Pancreas (tissue), 10 donors: ENCODE results near the gene CCNF. TPM values are rescaled to one million over a fixed set of nuclear protein-coding genes. Genes with fewer than 3 reads are reported as not detected.

ENCODE experiments used
- ATAC-seq, 4 donors: fragments of 200-7000 bp; cut with Tn5 transposase; one replicate each; pipeline versions ENCODE4 v1.8.0 to v1.9.1; 2020; ENCODE audit warnings: mild to moderate bottlenecking in 4 of 4, moderate library complexity in 4 of 4
- DNase-seq, 6 donors: peaks; one replicate each; pipeline ENCODE4 v3.0.0-alpha.2; 2020
- FAIRE-seq: peaks from 2 replicates; lab custom pipeline; 2012; peaks lifted over from hg19 to GRCh38; lab: Jason Lieb, UNC
- H3K27ac ChIP-seq, 4 donors: fragments of 200-600 bp; sonication (generic); 1 replicate in 3 of 4; 2 replicates in 1 of 4; pipeline versions ENCODE4 v1.5.0 to v1.8.0; 2020
- H3K27me3 ChIP-seq, 4 donors: fragments of 200-600 bp; one replicate each; pipeline ENCODE4 v1.8.0; 2021
- H3K36me3 ChIP-seq, 3 donors: fragments of 200-600 bp; sonication (generic) in 1 of 3; one replicate each; pipeline versions ENCODE4 v1.5.0 to v1.8.0; 2020 to 2021
- H3K4me1 ChIP-seq, 3 donors: fragments of 200-600 bp; one replicate each; pipeline ENCODE4 v1.8.0; 2021
- H3K4me3 ChIP-seq, 4 donors: fragments of 200-600 bp; sonication (generic) in 2 of 4; one replicate each; pipeline versions ENCODE4 v1.5.0 to v1.8.0; 2020 to 2021
- H3K9me3 ChIP-seq, 4 donors: fragments of 200-600 bp; one replicate each; pipeline ENCODE4 v1.8.0; 2021
- CTCF ChIP-seq, 4 donors: fragments of 200-600 bp; sonication (generic) in 3 of 4; IDR thresholded peaks; one replicate each; pipeline versions ENCODE4 v1.5.0 to v1.8.0; 2021; ENCODE audit warnings: antibody characterized with exemption in 4 of 4
- WGBS, 2 donors: extraction: QIAGEN DNeasy Blood & Tissue Kit; methylation state at CpG; one replicate each; pipeline ENCODE4 v1.1.7; 2013; 5-methylcytosine and 5-hydroxymethylcytosine counted together
- intact Hi-C, 3 donors: fragments of 100-400 bp; cut with DNase I; formaldehyde crosslinking; loops; one replicate each; pipeline versions ENCODE4 v1.11.1 to v1.14.2; 2022
- polyA plus RNA-seq, 2 donors: library from polyadenylated mRNA; stranded (reverse); fragments of 200-250 nt; gene quantifications; one replicate each; pipeline ENCODE4 v1.2.3, GENCODE V29; 2013
- total RNA-seq, 6 donors: library from RNA; stranded (reverse); fragmentation: NEBNext Ultra II Directional in 4 of 6; extraction: Animal tissue kit (Norgen Biotek cat#: 25700) in 4 of 6; gene quantifications; one replicate each; pipeline versions ENCODE4 v1.2.1 to v1.2.4, GENCODE V29; 2021 to 2023
- donor health status: healthy with polysubstance abuse.
- donor health status: DM: no; HTN: no; CAD: no; lungs with moderate emphysema.
- donor health status: DM: no; HTN: no; CAD: no.
- donor health status: control.
- donor health status: control.
- donor health status: Bipolar disorder and iron deficiency.
- donor health status: DM: yes; HTN: yes; CAD: no.
- donor health status: DM: no; HTN: no; CAD: no.
- donor health status: DM: no; HTN: no; CAD: no.
- donor health status: DM: yes; HTN: yes; CAD: no.

CCNF gene
- total and polyA plus RNA-seq, 8 donors, result 0.69 to 2.6 (median 1.1) TPM

GRCh38 chr16:2474877-2475412 lies 45.7 kb downstream of the CCNF start, which contains the start of gene TBC1D24:
TSS of gene TBC1D24 (plus strand) at chr16:2475127. CDS start at chr16:2496149, 21,022 bp downstream.
- no peak for FAIRE-seq
- peak; percentile 75 to 88 (median 86) for ATAC-seq
- Histone ChIP-seq H3K9me3 (no peaks in the 10 kb centered on the region), H3K36me3 (no peaks in the 10 kb centered on the region), H3K4me3 (peak within 1 kb of the TSS; percentile 59 to 92 (median 67)), H3K27ac (peak within 1 kb of the TSS; percentile 76 to 85 (median 79)), H3K27me3 (peaks cover 0 to 5% (median 0%) of the 10 kb centered on the region in 4 donors), H3K4me1 (peaks cover 16 to 36% (median 21%) of the 10 kb centered on the region in 3 donors)
- no peak for TF ChIP-seq CTCF (IDR thresholded peaks at IDR 0.05)
- WGBS, 2 donors, result 0 to 1% methylated on average over 32 to 77 of the region's 77 CpGs
- intact Hi-C loops, result no loop called here
- DNase-seq, result peak; percentile 81 to 97 (median 92)

GRCh38 chr16:2475413-2476344 lies 46.4 kb downstream of the CCNF start:
- WGBS, 2 donors, result 3 to 6% methylated on average over 33 to 55 of the region's 55 CpGs

GRCh38 chr16:2476345-2476720 lies 47.1 kb downstream of the CCNF start:
- FAIRE-seq (no peak), ATAC-seq (no peak), DNase-seq (no peak)
- intact Hi-C loops, result no loop called here
- Histone ChIP-seq H3K27ac (peak overlapping the region; percentile 74 to 85 (median 78)), H3K4me1 (peaks cover 20 to 44% (median 33%) of the 10 kb centered on the region in 3 donors), H3K27me3 (peaks cover 0 to 5% (median 0%) of the 10 kb centered on the region in 4 donors), H3K9me3 (no peaks in the 10 kb centered on the region), H3K36me3 (no peaks in the 10 kb centered on the region), H3K4me3 (peak overlapping the region in 2 of 4 donors; percentile 70 to 92)
- 29 to 30% methylated on average over 9 of the region's 9 CpGs for WGBS, 2 donors
- no peak for TF ChIP-seq CTCF (IDR thresholded peaks at IDR 0.05)

More at GRCh38 chr16:2475413-2476344, 46.4 kb downstream of the CCNF start:
- intact Hi-C loops, result no loop called here
- Histone ChIP-seq H3K4me1 (peaks cover 16 to 42% (median 28%) of the 10 kb centered on the region in 3 donors), H3K36me3 (no peaks in the 10 kb centered on the region), H3K4me3 (peak overlapping the region; percentile 45 to 92 (median 64)), H3K27ac (peak overlapping the region; percentile 74 to 85 (median 78)), H3K27me3 (peaks cover 0 to 5% (median 0%) of the 10 kb centered on the region in 4 donors), H3K9me3 (no peaks in the 10 kb centered on the region)
- FAIRE-seq, result no peak
- peak; percentile 38 to 70 (median 62) for ATAC-seq
- TF ChIP-seq CTCF (IDR thresholded peaks at IDR 0.05), result no peak
- peak; percentile 61 to 89 (median 70) for DNase-seq

GRCh38 chr16:2476741-2477140 lies 47.5 kb downstream of the CCNF start:
- 7 to 14% methylated on average over 3 of the region's 3 CpGs for WGBS, 2 donors
- Histone ChIP-seq H3K27ac (peak overlapping the region; percentile 74 to 85 (median 78)), H3K27me3 (peaks cover 0 to 2% (median 0%) of the 10 kb centered on the region in 4 donors), H3K4me1 (peaks cover 24 to 44% (median 37%) of the 10 kb centered on the region in 3 donors), H3K36me3 (no peaks in the 10 kb centered on the region), H3K9me3 (no peaks in the 10 kb centered on the region), H3K4me3 (peak overlapping the region in 1 of 4 donors; percentile 92)
- no peak for TF ChIP-seq CTCF (IDR thresholded peaks at IDR 0.05)
- ATAC-seq (peak in 3 of 4 donors; percentile 6 to 31 (median 7)), FAIRE-seq (no peak), DNase-seq (peak in 3 of 6 donors; percentile 44 to 64 (median 56))
- intact Hi-C loops, result no loop called here
